ENCODE data around the gene BRSK2. TPM values are rescaled to one million over a fixed set of nuclear protein-coding genes. Genes with fewer than 3 reads are reported as not detected.

BRSK2 gene
- total RNA-seq, 1 donor from 2014 or later = 9.3 TPM

- Histone ChIP-seq H3K27ac (no peak overlapping the region), H3K4me3 (no peak overlapping the region), H3K27me3 (no peaks in the 10 kb centered on the region), H3K4me1 (no peaks in the 10 kb centered on the region), H3K9me3 (no peaks in the 10 kb centered on the region), H3K36me3 (no peaks in the 10 kb centered on the region)
- TF ChIP-seq, protein P1, sequence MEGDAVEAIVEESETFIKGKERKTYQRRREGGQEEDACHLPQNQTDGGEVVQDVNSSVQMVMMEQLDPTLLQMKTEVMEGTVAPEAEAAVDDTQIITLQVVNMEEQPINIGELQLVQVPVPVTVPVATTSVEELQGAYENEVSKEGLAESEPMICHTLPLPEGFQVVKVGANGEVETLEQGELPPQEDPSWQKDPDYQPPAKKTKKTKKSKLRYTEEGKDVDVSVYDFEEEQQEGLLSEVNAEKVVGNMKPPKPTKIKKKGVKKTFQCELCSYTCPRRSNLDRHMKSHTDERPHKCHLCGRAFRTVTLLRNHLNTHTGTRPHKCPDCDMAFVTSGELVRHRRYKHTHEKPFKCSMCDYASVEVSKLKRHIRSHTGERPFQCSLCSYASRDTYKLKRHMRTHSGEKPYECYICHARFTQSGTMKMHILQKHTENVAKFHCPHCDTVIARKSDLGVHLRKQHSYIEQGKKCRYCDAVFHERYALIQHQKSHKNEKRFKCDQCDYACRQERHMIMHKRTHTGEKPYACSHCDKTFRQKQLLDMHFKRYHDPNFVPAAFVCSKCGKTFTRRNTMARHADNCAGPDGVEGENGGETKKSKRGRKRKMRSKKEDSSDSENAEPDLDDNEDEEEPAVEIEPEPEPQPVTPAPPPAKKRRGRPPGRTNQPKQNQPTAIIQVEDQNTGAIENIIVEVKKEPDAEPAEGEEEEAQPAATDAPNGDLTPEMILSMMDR (IDR thresholded peaks at IDR 0.05) = no peak
- DNase-seq (ENCODE audit: low spot score in 2 of 2) = no peak
- intact Hi-C loops (cut with DNase I) = no loop called here
Observed at GRCh38 chr11:1371377-1371776, 18.4 kb upstream of the BRSK2 start.

- H3K27me3 ChIP-seq = no peaks in the 10 kb centered on the region
- H3K9me3 ChIP-seq = no peaks in the 10 kb centered on the region
- H3K27ac ChIP-seq = no peak overlapping the region
- intact Hi-C loops (cut with DNase I) = no loop called here
- H3K4me3 ChIP-seq = no peak overlapping the region
- H3K4me1 ChIP-seq = no peaks in the 10 kb centered on the region
- DNase-seq (ENCODE audit: low spot score in 2 of 2) = no peak
- H3K36me3 ChIP-seq = no peaks in the 10 kb centered on the region
- TF ChIP-seq, protein P1 (IDR thresholded peaks at IDR 0.05) = no peak
Observed at GRCh38 chr11:1371836-1372465, 17.8 kb upstream of the BRSK2 start.

GRCh38 chr11:1372660-1373059 is 17.1 kb upstream of the BRSK2 start:
- Histone ChIP-seq H3K4me3 (no peak overlapping the region), H3K4me1 (no peaks in the 10 kb centered on the region), H3K27me3 (no peaks in the 10 kb centered on the region), H3K36me3 (no peaks in the 10 kb centered on the region), H3K27ac (no peak overlapping the region), H3K9me3 (no peaks in the 10 kb centered on the region)
- intact Hi-C loops (cut with DNase I) = no loop called here
- no peak for DNase-seq (ENCODE audit: low spot score in 2 of 2)
- TF ChIP-seq, protein P1 (IDR thresholded peaks at IDR 0.05) = no peak

- TF ChIP-seq, protein P1 (IDR thresholded peaks at IDR 0.05) = no peak
- H3K4me1 ChIP-seq = no peaks in the 10 kb centered on the region
- H3K36me3 ChIP-seq = no peaks in the 10 kb centered on the region
- intact Hi-C loops (cut with DNase I) = no loop called here
- H3K27me3 ChIP-seq = no peaks in the 10 kb centered on the region
- no peak overlapping the region for H3K27ac ChIP-seq
- no peaks in the 10 kb centered on the region for H3K9me3 ChIP-seq
- H3K4me3 ChIP-seq = no peak overlapping the region
- DNase-seq (ENCODE audit: low spot score in 2 of 2) = no peak
Observed at GRCh38 chr11:1373536-1374214, 16.1 kb upstream of the BRSK2 start.

DNA sequence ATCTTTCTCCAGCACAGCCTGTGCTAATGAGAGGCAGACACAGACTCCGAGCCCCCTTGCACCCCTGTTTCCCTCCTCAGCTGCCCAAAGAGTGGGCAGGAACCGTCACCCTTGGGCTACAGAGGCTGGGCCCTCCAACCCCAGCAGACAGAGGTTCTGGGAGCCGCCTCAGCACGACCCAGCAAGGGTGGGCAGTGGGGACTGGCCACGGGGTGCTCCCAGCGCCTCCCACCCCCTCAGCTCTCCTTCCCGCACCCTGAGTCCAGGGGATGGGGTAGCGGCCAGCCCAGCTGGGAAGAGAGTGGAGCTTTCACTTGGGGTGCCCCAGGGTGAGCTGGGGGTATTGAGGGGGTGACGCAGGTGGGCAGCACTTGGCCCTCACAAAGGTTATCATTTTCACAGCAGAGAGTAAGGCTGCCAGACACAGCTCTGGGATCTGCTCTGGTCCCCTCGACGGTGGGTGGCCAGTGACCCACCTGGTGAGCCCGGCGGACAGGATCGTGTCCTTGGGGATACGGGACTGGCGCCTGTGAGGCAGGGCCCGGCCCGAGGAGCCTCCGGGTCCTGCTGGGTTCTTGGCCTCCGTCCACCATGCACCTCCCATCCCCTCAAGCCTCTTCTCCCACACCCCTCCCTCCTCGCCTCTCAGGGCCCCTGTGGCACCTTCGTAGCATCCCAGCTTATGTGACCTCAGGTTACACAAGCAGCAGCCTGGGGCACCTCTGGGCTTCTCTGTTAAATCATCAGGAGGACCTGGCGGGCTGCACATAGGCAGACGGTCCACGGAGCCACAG is 14.4 kb upstream of the BRSK2 start:
- intact Hi-C loops (cut with DNase I) = no loop called here
- no peak overlapping the region for H3K27ac ChIP-seq
- TF ChIP-seq, protein P1 (IDR thresholded peaks at IDR 0.05) = no peak
- H3K4me1 ChIP-seq = no peaks in the 10 kb centered on the region
- H3K9me3 ChIP-seq = no peaks in the 10 kb centered on the region
- no peaks in the 10 kb centered on the region for H3K27me3 ChIP-seq
- H3K4me3 ChIP-seq = no peak overlapping the region
- DNase-seq (ENCODE audit: low spot score in 2 of 2) = no peak
- H3K36me3 ChIP-seq = no peaks in the 10 kb centered on the region

Measured in ascending aorta (tissue), 2 donors.